IPS-NIHi7 (cell line): ENCODE results near the gene RPL11.
A peak's percentile ranks its signal among the peaks of the same experiment; 100 is the strongest.
"Not testable (repeated sequence)": the region's sequence is repeated elsewhere in the genome, so short reads cannot be mapped to it uniquely, and the experiment has no call there.

Experiments used
- DNase-seq: peaks from one replicate; pipeline ENCODE4 v3.0.0; 2012; ENCODE audit warnings: mixed read lengths; ENCODE audit errors: extremely low spot score

Gene RPL11

GRCh38 chr1:23685197-23685596, 6.4 kb upstream of the RPL11 start:
- DNase-seq = not testable (repeated sequence)

GRCh38 chr1:23687680-23688079, 3.9 kb upstream of the RPL11 start:
- not testable (repeated sequence) for DNase-seq

GRCh38 chr1:23688281-23688680, 3.3 kb upstream of the RPL11 start:
- DNase-seq = not testable (repeated sequence)

GRCh38 chr1:23692308-23692871, 784 bp downstream of the RPL11 start:
- DNase-seq = no peak

GRCh38 chr1:23693599-23693998, 2.0 kb downstream of the RPL11 start:
- no peak for DNase-seq

- DNase-seq = no peak
Observed at GRCh38 chr1:23694371-23694770, 2.8 kb downstream of the RPL11 start.

- DNase-seq = no peak
Observed at GRCh38 chr1:23695667-23696066, 4.1 kb downstream of the RPL11 start.

- no peak for DNase-seq
Observed at GRCh38 chr1:23696335-23696989, 4.9 kb downstream of the RPL11 start.

- DNase-seq = no peak
Observed at GRCh38 chr1:23698466-23698865, 6.9 kb downstream of the RPL11 start.

- DNase-seq = no peak
Observed at GRCh38 chr1:23699280-23700179, 7.9 kb downstream of the RPL11 start.

GRCh38 chr1:23701310-23701709, 9.7 kb downstream of the RPL11 start:
- no peak for DNase-seq

GRCh38 chr1:23701996-23702395, 10.4 kb downstream of the RPL11 start:
- DNase-seq = no peak

GRCh38 chr1:23704834-23705495, 13.4 kb downstream of the RPL11 start:
- no peak for DNase-seq

- no peak for DNase-seq
Observed at GRCh38 chr1:23709229-23709628, 17.6 kb downstream of the RPL11 start.

GRCh38 chr1:23718482-23718881, 26.9 kb downstream of the RPL11 start:
- DNase-seq = peak; percentile 89

- no peak for DNase-seq
Observed at GRCh38 chr1:23719162-23719820, 27.7 kb downstream of the RPL11 start.

GRCh38 chr1:23720256-23720995, 28.8 kb downstream of the RPL11 start:
- DNase-seq = no peak

- DNase-seq = no peak
Observed at GRCh38 chr1:23722652-23723051, 31.0 kb downstream of the RPL11 start.

GRCh38 chr1:23726686-23727085, 35.1 kb downstream of the RPL11 start:
- no peak for DNase-seq

GRCh38 chr1:23727362-23727811, 35.8 kb downstream of the RPL11 start:
- no peak for DNase-seq
